GM18868 (cell line): ENCODE data around the gene PGLYRP4.
A peak's percentile ranks its signal among the peaks of the same experiment; 100 is the strongest.

Experiments used
- ATAC-seq: cut with Tn5 transposase; IDR thresholded peaks from one replicate; pipeline ENCODE4 v1.9.1; 2021; ENCODE audit warnings: mild to moderate bottlenecking, moderate library complexity; ENCODE audit not compliant: unreplicated experiment

PGLYRP4 gene

GRCh38 chr1:153293480-153293775 lies 55.2 kb downstream of the PGLYRP4 start:
- no peak for ATAC-seq

DNA sequence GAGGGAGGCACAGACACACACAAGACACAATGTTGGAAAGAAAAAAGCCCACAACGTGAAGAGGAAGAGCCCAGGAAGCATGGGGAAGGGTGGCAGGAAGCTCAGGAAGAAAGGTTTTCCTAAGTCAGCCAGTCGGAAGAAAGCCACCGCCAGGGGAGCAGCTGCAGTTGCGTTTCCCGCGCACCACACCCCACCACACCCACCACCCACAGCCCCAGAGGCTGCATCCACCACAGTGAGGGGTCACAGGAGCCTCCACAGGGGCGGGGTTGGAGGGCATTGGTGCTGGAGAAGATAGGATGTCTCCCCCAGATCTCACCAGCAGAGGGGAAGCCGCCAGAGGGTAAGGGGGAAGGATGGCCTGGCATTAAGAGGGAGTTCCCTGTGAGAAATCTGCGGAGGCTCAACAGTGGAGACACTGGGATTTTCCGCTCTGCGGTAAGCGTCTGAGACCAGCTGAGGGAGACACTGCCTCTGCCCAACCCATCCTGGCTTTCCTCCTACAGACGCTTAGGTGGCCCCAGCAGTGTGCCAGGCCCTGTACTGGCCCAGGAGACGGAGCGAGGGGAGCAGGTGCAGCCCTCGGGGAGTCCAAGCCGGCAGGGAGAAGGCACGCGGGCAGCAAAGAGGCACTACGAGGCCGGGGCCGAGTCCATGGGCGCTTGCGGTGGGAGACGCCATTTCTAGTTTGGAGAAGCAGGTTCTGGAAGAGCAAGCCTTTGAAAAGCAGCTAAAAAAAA lies 55.7 kb downstream of the PGLYRP4 start:
- no peak for ATAC-seq

DNA sequence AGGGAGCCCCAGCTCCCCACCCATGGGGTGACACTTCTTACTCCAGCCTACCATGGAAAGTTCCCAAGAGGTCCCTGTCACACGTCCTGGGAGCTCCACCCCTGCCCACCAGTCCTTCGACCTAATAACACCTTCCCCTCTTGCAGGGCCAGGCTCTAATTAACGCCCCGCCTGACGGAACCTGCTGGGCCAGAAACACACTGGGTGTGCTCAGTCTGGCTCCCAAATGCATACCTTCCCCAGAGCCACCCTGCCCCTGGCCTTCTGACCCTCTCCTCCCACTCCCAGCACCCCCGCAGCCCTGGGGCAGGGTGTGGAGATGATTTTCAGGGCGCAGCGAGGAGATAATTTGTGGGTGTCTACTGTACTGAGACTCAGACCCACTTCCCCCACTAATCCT lies 56.5 kb downstream of the PGLYRP4 start:
- ATAC-seq, result no peak

DNA sequence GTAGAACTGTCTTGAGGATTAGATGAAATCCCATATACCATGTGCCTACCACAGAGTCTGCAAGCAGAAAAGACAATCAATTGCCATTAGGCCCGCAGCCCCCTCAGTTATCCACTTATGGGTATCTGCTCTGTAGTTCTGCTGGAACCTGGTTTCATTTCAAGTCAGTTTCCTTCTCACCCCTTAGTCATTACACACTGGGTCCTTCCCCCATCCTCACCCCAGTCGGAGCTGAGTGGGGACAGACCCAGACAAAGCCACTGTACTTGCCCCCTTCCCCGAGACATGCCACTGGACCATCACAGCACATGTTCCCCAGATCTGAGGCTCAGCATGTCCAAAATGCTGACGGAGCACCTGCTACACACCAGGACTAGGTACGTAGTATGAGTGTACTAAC lies 57.1 kb downstream of the PGLYRP4 start:
- ATAC-seq, result peak; percentile 78

- no peak for ATAC-seq
Observed at GRCh38 chr1:153288634-153289275, 59.9 kb downstream of the PGLYRP4 start.
